Neutrophil (primary cell): Measurements from ENCODE around the gene HAGHL.
"Not testable (repeated sequence)": the region's sequence is repeated elsewhere in the genome, so short reads cannot be mapped to it uniquely, and the experiment has no call there.

Experiments
- H3K27ac ChIP-seq: fragments of 200-600 bp; sonication (generic); 2 replicates; pipeline ENCODE4 v1.5.1; 2016; ENCODE audit warnings: mild to moderate bottlenecking, moderate library complexity
- H3K27me3 ChIP-seq: fragments of 200-600 bp; sonication (generic); 2 replicates; pipeline ENCODE4 v1.6.0; 2016; ENCODE audit warnings: mild to moderate bottlenecking
- H3K36me3 ChIP-seq: fragments of 200-600 bp; sonication (generic); 2 replicates; pipeline ENCODE4 v1.5.1; 2017
- H3K4me1 ChIP-seq, 2 experiments: fragments of 200-600 bp in 1 of 2; sonication (generic) in 1 of 2; 1 replicate in 1 of 2; 2 replicates in 1 of 2; pipeline versions ENCODE4 v1.5.1 to v1.6.1; 2013 to 2016; ENCODE audit warnings: low read depth in 1 of 2, low read length in 1 of 2, mild to moderate bottlenecking in 1 of 2, moderate library complexity in 1 of 2; ENCODE audit not compliant: control insufficient read depth in 1 of 2, insufficient read depth in 1 of 2
- H3K4me3 ChIP-seq, 2 experiments: fragments of 200-600 bp in 1 of 2; sonication (generic) in 1 of 2; 1 replicate in 1 of 2; 2 replicates in 1 of 2; pipeline ENCODE4 v1.5.1; 2013 to 2016; ENCODE audit warnings: low read depth in 1 of 2, low read length in 1 of 2, mild to moderate bottlenecking in 1 of 2, moderate library complexity in 1 of 2
- H3K9me3 ChIP-seq: fragments of 200-600 bp; sonication (generic); 2 replicates; pipeline ENCODE4 v1.5.1; 2016
- CTCF ChIP-seq: fragments of 200-600 bp; sonication (generic); IDR thresholded peaks from 2 replicates; pipeline ENCODE4 v1.5.1; 2016; ENCODE audit warnings: antibody characterized with exemption

HAGHL gene

GRCh38 chr16:775236-775796, 48.4 kb downstream of the HAGHL start:
- Histone ChIP-seq H3K27ac (no peak overlapping the region), H3K9me3 (no peaks in the 10 kb centered on the region), H3K27me3 (peaks cover 35% of the 10 kb centered on the region), H3K4me1 (no peaks in the 10 kb centered on the region), H3K4me3 (no peak overlapping the region), H3K36me3 (no peaks in the 10 kb centered on the region)
- TF ChIP-seq CTCF: no peak

GRCh38 chr16:776298-776697, 49.4 kb downstream of the HAGHL start:
- H3K27me3 ChIP-seq: peaks cover 39% of the 10 kb centered on the region
- not testable (repeated sequence) for H3K36me3 ChIP-seq, H3K9me3 ChIP-seq, H3K4me1 ChIP-seq, H3K27ac ChIP-seq, H3K4me3 ChIP-seq

GRCh38 chr16:776824-777223, 49.9 kb downstream of the HAGHL start:
- TF ChIP-seq CTCF: no peak
- peaks cover 45% of the 10 kb centered on the region for H3K27me3 ChIP-seq
- no peaks in the 10 kb centered on the region for H3K9me3 ChIP-seq
- H3K4me1 ChIP-seq: no peaks in the 10 kb centered on the region
- H3K27ac ChIP-seq: no peak overlapping the region
- no peaks in the 10 kb centered on the region for H3K36me3 ChIP-seq
- no peak overlapping the region for H3K4me3 ChIP-seq

GRCh38 chr16:777826-778225, 50.9 kb downstream of the HAGHL start:
- Histone ChIP-seq H3K27ac (no peak overlapping the region), H3K9me3 (no peaks in the 10 kb centered on the region), H3K4me1 (no peaks in the 10 kb centered on the region), H3K36me3 (no peaks in the 10 kb centered on the region), H3K4me3 (no peak overlapping the region), H3K27me3 (peaks cover 50% of the 10 kb centered on the region)
- no peak for TF ChIP-seq CTCF

- Histone ChIP-seq H3K4me3 (no peak overlapping the region), H3K4me1 (no peaks in the 10 kb centered on the region), H3K36me3 (no peaks in the 10 kb centered on the region), H3K27me3 (peaks cover 57% of the 10 kb centered on the region), H3K27ac (no peak overlapping the region), H3K9me3 (no peaks in the 10 kb centered on the region)
- TF ChIP-seq CTCF: no peak
Measured at GRCh38 chr16:778447-778846, 51.5 kb downstream of the HAGHL start.

- H3K9me3 ChIP-seq: no peaks in the 10 kb centered on the region
- H3K4me3 ChIP-seq: no peak overlapping the region
- no peaks in the 10 kb centered on the region for H3K36me3 ChIP-seq
- peaks cover 60% of the 10 kb centered on the region for H3K27me3 ChIP-seq
- H3K27ac ChIP-seq: no peak overlapping the region
- no peak for TF ChIP-seq CTCF
- no peaks in the 10 kb centered on the region for H3K4me1 ChIP-seq
Measured at GRCh38 chr16:778909-779527, 52.1 kb downstream of the HAGHL start.
